ENCODE measurements around the gene CDK4.
"Not testable (repeated sequence)": the region's sequence is repeated elsewhere in the genome, so short reads cannot be mapped to it uniquely, and the experiment has no call there.

CDK4 gene

DNA sequence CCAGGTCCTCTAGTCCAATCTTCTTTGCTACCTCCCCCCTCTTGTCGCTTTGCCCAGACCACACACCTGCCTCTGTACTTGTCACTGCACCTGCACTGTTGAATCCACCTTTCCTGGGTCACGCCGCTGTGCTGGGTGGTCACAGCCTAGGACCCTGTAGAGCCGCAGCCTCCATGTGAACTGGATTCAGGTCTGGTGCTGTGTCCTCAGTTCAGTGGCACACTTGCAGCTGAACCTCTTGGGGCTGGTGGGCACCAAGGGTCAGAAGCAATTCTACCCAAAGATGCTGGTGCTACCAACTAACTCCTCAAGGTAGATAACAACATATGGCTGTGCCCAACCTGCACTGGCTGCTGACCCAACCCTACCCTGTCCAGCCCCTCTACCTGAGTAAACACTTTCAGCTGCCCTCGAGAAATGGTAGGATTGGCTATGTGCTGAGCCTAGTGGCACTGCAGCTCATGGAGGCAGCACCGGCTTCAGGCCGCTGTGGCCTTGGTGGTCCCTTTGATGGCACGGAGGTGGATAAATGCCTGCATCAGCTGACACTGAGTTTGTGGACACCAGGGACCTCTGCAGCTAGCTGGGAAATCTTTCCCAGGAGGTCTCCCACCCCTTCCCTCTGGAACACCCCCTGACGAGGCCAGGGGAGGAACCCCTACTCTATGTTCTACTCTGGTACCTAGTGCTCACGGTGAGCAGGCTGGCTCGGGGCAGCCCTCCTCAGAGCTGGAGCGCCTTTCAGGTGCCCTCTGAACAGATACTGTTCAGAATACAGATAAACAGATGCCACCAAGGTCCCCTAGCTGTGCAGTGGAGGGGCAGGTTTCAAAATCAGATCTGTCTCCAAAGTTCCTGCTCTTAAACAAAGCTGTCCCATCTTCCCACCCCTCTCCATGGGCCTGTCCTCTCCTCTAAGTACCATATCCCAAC is 27.8 kb downstream of the CDK4 start:
- DNase-seq: no peak

- DNase-seq: no peak
Observed at GRCh38 chr12:57723630-57723962, 28.5 kb downstream of the CDK4 start.

- no peak for DNase-seq
Observed at GRCh38 chr12:57722716-57723629, 29.1 kb downstream of the CDK4 start.

DNA sequence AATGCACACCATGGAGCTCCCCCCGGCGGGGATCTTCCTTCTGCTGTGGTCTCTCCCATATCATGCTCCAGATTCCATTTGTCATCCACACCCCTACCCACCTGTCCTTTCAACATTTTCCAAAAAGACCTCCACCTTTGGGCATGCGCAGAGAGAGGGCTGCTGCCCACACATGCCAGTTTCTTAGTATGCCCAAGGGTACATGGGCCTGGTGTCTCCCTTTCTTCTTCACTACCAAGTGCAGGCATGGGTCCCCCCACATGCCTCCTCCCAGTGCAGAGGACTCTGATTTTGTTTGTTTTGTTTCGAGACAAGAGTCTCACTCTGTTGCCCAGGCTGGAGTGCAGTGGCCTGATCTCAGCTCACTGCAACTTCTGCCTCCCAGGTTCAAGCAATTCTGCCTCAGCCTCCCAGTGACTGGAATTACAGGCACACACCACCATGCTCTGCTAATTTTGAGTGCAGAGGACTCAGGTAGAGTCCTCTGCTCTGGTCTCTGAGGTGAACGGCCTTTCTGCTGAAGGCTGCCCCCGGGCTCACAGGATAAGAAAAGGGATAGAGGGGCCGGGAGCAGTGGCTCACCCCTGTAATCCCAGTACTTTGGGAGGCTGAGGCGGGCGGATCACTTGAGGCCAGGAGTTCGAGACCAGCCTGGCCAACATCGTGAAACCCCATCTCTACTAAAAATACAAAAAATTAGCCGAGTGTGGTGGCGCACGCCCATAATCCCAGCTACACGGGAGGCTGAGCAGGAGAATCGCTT is 30.1 kb downstream of the CDK4 start:
- DNase-seq: not testable (repeated sequence)

DNA sequence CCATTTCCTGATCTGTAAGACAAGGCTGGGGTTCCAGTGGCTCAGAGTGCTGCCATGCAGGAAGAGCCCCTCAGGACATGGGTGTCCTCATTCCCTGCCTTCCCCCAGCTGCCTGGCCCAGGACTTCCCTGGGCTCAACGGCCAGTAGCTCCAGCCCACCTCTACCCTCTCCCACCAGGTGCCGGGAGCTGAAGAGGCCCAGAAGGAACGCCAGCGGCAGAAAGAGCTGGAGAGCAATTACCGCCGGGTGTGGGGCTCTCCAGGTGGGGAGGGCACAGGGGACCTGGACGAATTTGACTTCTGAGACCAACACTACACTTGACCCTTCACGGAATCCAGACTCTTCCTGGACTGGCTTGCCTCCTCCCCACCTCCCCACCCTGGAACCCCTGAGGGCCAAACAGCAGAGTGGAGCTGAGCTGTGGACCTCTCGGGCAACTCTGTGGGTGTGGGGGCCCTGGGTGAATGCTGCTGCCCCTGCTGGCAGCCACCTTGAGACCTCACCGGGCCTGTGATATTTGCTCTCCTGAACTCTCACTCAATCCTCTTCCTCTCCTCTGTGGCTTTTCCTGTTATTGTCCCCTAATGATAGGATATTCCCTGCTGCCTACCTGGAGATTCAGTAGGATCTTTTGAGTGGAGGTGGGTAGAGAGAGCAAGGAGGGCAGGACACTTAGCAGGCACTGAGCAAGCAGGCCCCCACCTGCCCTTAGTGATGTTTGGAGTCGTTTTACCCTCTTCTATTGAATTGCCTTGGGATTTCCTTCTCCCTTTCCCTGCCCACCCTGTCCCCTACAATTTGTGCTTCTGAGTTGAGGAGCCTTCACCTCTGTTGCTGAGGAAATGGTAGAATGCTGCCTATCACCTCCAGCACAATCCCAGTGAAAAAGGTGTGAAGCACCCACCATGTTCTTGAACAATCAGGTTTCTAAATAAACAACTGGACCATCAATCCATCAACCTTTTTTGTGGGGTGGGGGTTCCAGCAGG is 31.2 kb downstream of the CDK4 start:
- no peak for DNase-seq

GRCh38 chr12:57719777-57720605 is 32.1 kb downstream of the CDK4 start:
- no peak for DNase-seq

DNA sequence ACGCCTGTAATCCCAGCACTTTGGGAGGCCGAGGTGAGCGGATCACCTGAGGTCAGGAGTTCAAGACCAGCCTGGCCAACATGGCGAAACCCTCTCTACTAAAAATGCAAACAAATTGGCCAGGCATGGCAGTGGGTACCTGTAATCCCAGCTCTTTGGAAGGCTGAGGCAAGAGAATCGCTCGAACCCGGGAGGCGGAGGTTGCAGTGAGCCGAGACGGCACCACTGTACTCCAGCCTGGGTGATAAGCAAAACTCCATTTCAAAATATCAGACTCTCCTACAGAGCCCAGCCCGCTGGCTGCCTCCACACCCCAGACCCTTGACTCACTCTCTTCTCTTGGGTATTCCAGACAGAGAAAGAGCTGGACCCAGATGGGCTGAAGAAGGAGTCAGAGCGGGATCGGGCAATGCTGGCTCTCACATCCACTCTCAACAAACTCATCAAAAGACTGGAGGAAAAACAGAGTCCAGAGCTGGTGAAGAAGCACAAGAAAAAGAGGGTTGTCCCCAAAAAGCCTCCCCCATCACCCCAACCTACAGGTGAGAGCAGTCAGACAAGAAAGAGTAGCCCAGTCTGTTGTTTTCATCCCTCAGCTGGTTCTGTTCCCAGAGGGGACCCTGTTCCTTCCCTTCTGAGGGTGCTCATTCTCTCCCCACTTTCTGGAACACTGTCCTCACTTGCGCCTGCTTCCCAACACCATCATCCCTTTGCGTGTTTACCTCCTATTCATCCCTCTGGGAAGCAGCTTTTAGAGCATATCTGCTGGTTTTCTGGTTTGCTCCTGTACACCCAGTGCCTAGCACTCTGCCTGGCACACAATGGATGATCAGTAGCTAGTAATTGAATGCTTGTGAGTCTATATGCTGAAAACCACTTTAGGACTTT is 33.2 kb downstream of the CDK4 start:
- no peak for DNase-seq

DNA sequence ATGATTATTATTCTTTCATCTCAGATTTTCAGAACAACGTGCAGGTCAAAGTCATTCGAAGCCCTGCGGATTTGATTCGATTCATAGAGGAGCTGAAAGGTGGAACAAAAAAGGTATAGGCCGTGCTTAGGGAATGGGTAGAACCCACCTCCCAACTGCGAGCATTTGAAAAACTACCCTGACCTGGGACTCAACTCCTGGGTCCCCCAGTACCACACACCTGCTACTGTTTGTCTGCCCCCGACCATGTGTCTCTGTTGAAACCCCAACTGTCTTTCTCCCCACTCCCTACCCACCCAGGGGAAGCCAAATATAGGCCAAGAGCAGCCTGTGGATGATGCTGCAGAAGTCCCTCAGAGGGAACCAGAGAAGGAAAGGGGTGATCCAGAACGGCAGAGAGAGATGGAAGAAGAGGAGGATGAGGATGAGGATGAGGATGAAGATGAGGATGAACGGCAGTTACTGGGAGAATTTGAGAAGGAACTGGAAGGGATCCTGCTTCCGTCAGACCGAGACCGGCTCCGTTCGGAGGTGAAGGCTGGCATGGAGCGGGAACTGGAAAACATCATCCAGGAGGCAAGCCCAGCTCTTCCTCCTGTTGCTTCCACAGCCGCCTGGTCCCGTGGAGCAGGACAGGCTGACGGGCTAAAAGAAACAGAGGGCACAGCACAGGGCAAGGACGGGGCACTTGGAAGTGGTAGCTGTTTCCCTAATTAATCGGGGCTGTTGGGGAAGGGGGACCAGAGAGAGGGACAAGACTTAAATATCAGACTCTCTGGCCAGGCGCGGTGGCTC is 34.1 kb downstream of the CDK4 start:
- DNase-seq: no peak

GRCh38 chr12:57717131-57717530 is 35.0 kb downstream of the CDK4 start:
- DNase-seq: no peak

GRCh38 chr12:57716305-57716704 is 35.8 kb downstream of the CDK4 start:
- DNase-seq: no peak

- no peak for DNase-seq
Observed at GRCh38 chr12:57715786-57716185, 36.3 kb downstream of the CDK4 start.

DNA sequence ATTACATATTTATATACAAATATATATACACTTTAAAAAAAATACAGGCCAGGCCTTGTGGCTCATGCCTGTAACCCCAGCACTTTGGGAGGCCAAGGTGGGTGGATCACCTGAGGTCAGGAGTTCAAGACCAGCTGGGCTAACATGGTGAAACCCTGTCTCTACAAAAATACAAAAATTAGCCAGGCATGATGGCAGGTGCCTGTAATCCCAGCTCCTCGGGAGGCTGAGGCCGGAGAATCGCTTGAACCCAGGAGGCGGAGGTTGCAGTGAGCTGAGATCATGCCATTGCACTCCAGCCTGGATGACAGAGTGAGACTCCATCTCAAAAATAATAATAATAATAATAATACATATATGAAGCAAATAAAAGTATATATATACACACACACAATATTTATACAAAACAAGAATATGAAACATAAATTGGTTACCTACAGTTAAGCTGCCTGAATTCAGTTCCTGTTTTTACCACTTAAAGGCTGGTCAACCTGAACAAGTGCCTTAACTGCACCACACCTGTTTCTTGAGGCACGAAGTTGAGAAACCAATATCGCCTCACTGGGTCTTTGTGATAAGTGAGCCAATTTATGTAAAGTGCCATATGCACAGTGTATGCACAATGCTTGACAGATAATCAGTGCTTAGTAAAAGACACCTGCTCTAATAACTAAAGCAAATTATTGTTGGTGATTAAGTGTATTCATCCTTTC is 36.9 kb downstream of the CDK4 start:
- DNase-seq: not testable (repeated sequence)

DNA sequence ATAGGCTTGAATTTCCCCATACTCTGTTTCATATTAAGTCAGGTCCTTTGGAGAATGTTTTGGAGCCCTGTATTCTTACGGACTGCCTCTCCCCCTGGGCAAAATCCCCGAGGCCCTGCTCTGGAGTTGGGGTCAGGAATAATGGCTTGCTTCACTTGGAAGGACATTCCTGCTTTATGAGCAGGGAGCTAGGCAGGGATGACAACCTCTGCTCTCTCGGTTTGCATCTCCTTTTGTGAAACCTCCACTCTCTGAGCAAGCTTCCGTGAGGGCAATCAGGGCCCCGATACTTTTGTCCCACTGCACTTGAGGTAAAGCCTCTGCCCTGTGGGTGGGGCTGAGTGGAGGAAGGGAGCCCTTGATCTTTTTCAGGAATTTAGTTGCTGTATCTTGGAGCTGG is 38.9 kb downstream of the CDK4 start:
- no peak for DNase-seq

DNA sequence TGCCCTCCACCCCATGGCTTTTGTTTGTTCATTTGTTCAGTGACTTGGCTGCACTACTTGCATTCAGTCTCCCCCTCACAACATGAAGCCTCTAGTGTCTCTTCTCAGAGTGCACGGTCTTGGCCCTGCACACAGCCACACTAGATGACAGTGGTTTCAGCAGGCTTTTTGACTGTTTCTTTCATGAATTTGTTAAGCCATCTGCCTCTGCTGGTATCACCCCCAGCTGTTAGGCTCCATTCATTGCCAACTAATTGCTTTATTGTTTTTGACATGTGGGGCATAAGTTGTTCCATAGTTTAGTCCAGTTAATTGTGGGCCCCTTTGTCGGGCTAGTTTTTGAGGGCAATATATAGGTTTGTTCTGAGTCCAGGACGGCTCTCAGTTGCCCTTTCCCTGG is 39.4 kb downstream of the CDK4 start:
- DNase-seq: no peak

DNA sequence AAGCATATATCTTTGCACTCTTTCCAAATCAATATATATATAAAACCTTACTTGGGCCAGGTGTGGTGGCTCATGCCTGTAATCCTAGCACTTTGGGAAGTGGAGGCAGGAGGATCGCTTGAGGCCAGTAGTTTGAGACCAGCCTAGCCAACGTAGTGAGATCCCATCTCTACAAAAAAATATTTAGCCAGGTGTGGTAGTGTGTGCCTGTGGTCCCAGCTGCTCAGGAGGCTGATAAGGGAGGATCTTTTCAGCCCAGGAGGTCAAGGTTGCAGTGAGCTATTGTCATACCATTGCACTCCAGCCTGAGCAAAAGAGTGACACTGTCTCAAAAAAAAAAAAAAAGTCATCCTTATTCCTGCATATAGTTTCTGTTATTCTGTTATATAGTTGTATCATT is 43.8 kb downstream of the CDK4 start:
- no peak for DNase-seq

DNA sequence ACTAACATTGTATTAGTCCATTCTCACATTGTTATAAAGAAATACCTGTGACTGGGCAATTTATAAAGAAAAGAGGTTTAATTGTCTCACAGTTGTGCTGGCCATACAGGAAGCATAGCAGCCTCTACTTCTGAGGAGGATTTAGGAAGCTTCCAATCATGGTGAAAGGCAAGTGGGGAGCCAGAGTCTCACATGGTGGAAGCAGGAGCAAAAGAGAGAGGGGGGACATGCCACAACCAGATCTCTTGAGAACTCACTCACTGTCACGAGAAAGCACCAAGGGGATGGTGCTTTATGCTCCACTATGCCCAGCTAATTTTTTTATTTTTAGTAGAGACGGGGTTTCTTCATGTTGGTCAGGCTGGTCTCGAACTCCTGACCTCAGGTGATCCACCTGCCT is 44.9 kb downstream of the CDK4 start:
- DNase-seq: no peak

DNA sequence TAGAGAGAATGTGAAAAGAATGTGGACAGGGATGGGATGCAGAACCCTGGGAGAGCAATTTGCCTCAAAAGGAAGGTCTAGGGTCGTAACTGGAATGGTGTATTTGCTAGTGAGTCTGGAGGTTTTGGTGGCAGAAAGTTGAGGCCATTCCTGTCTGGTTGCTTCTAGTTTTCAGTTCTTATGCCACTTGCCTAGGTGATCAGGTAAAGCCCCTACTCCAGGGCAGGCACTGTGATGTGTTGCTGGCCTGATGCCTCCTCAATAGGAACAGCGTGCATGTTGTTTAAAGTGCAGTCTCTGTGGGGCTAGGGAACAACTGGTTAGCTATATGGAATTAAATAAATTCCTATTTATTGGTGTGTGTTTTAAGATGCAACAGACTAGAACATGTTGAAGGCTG is 51.8 kb downstream of the CDK4 start:
- DNase-seq: no peak

- no peak for DNase-seq
Observed at GRCh38 chr12:57698414-57698813, 53.7 kb downstream of the CDK4 start.

Data from stimulated activated CD4-positive, alpha-beta T cell treated with anti-CD3 and anti-CD28 coated beads, Interleukin-12 subunit alpha, Interleukin-12 subunit beta, amount 100 ng/mL, for 4 hours (primary cell).